RPMI7951 (cell line): ENCODE results near the gene HOXB2. TPM values are rescaled to one million over a fixed set of nuclear protein-coding genes. Genes with fewer than 3 reads are reported as not detected.
"Not testable (repeated sequence)": the region's sequence is repeated elsewhere in the genome, so short reads cannot be mapped to it uniquely, and the experiment has no call there.

ENCODE experiments used
- DNase-seq: peaks from one replicate; pipeline ENCODE4 v3.0.0-alpha.2; 2012; ENCODE audit warnings: low read depth
- total RNA-seq: library from RNA; depleted of rRNA; stranded (reverse); fragments of >200 nt; shearing (Covaris generic); gene quantifications from 2 replicates; pipeline ENCODE4 v1.2.3, GENCODE V29; 2014

HOXB2 gene
- total RNA-seq, 1 experiment from 2014 or later: 11.9 TPM

GRCh38 chr17:48514477-48514876, 30.4 kb downstream of the HOXB2 start:
- DNase-seq: no peak

GRCh38 chr17:48513666-48514455, 31.0 kb downstream of the HOXB2 start:
- no peak for DNase-seq

- peak; percentile 64 for DNase-seq
Measured at GRCh38 chr17:48513097-48513496, 31.8 kb downstream of the HOXB2 start.

- peak; percentile 32 for DNase-seq
Measured at GRCh38 chr17:48510761-48511604, 33.9 kb downstream of the HOXB2 start.

GRCh38 chr17:48510381-48510760, 34.5 kb downstream of the HOXB2 start:
- no peak for DNase-seq

- not testable (repeated sequence) for DNase-seq
Measured at GRCh38 chr17:48509708-48510107, 35.2 kb downstream of the HOXB2 start.

- no peak for DNase-seq
Measured at GRCh38 chr17:48506246-48506645, 38.7 kb downstream of the HOXB2 start.

GRCh38 chr17:48505788-48506187, 39.1 kb downstream of the HOXB2 start:
- peak; percentile 91 for DNase-seq

GRCh38 chr17:48504953-48505352, 40.0 kb downstream of the HOXB2 start:
- no peak for DNase-seq

GRCh38 chr17:48503747-48504146, 41.2 kb downstream of the HOXB2 start:
- no peak for DNase-seq

- no peak for DNase-seq
Measured at GRCh38 chr17:48502901-48503300, 42.0 kb downstream of the HOXB2 start.

- no peak for DNase-seq
Measured at GRCh38 chr17:48502312-48502711, 42.6 kb downstream of the HOXB2 start.

- DNase-seq: no peak
Measured at GRCh38 chr17:48500435-48501426, 44.2 kb downstream of the HOXB2 start.

- no peak for DNase-seq
Measured at GRCh38 chr17:48499735-48500434, 45.0 kb downstream of the HOXB2 start.

- DNase-seq: no peak
Measured at GRCh38 chr17:48499248-48499647, 45.7 kb downstream of the HOXB2 start.

GRCh38 chr17:48498164-48498850, 46.6 kb downstream of the HOXB2 start:
- DNase-seq: no peak

- peak; percentile 54 for DNase-seq
Measured at GRCh38 chr17:48497103-48497502, 47.8 kb downstream of the HOXB2 start.

GRCh38 chr17:48494335-48494734, 50.6 kb downstream of the HOXB2 start:
- DNase-seq: peak; percentile 73
